ENCODE data around the gene SLC30A3. TPM values are rescaled to one million over a fixed set of nuclear protein-coding genes. Genes with fewer than 3 reads are reported as not detected.

The SLC30A3 gene
- total RNA-seq, 1 donor from 2014 or later, result 0.16 TPM

DNA sequence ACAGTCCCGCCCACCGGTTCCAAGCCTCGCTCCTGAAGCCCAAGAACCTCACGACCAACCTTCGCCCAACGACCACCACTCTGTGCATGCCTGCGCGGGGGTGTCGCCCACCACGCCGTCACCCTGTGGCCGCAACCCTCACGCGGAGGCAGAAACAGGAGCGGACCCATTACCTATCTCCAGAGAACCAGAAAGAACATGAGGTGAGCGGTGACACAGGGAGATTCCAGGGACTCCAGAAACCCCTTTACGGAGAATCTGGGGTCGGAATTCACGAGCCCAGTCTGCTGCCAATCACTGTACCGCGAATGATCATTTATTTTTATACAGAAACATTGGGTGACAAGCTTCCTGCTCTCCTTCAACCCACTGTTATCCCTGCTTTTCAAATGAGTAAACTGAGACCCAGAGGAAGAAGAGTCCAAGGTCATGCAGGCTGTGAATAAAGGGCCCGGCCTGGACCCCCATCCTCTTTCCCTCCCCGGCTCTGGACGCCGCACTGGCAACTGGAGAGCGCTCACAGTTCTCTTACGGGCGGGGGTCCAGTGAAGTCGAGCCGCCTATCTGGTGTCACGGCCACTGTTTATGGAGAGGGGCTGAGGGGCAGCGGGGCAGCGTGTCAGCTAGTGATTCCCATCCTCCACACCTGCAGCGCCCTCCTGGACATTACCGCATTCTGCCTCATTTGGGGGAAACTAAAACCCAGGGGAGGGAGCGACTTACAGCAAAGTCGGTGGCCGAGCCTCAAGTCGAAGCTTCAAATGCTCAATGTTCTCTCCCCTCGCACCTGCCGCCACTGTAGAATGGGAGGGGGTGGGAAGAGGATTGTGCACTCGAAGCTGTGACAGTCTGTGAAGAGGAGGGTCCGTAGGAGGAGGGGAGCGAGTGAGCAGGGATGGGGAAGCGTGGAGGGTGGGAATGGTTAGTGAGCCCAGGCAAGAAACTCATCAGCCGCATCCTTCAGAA lies 723 bp upstream of the SLC30A3 start:
- peaks cover 3% of the 10 kb centered on the region for H3K9me3 Mint-ChIP-seq (ENCODE audit: unreplicated experiment)
- Histone ChIP-seq H3K36me3 (ENCODE audit: insufficient read depth, low read length) (no peaks in the 10 kb centered on the region), H3K9me3 (ENCODE audit: insufficient read depth, low read depth, low read length) (peaks cover 2% of the 10 kb centered on the region), H4K20me1 (ENCODE audit: insufficient read depth, low read length) (peaks cover 14% of the 10 kb centered on the region), H3K27me3 (ENCODE audit: insufficient read depth, low read length) (peaks cover 73% of the 10 kb centered on the region), H3K4me2 (ENCODE audit: low read length) (peak overlapping the region; percentile 81), H2AFZ (ENCODE audit: low read depth, low read length) (no peak overlapping the region), H3K27ac (ENCODE audit: low read depth, low read length) (no peak overlapping the region), H3K4me3 (ENCODE audit: insufficient read depth, low read depth, low read length) (peak overlapping the region; percentile 42), H3K79me2 (ENCODE audit: insufficient read depth, low read length) (no peaks in the 10 kb centered on the region), H3K9ac (ENCODE audit: low read length) (no peak overlapping the region), H3K4me1 (ENCODE audit: insufficient read depth, low read length) (peaks cover 6% of the 10 kb centered on the region)
- H3K36me3 Mint-ChIP-seq (ENCODE audit: low read depth, unreplicated experiment), result no peaks in the 10 kb centered on the region
- peak overlapping the region; percentile 71 for H3K4me3 Mint-ChIP-seq (ENCODE audit: unreplicated experiment)
- no peak overlapping the region for H3K27ac Mint-ChIP-seq (ENCODE audit: unreplicated experiment)
- peaks cover 3% of the 10 kb centered on the region for H3K4me1 Mint-ChIP-seq (ENCODE audit: low read depth, unreplicated experiment)
- TF ChIP-seq, protein P1, sequence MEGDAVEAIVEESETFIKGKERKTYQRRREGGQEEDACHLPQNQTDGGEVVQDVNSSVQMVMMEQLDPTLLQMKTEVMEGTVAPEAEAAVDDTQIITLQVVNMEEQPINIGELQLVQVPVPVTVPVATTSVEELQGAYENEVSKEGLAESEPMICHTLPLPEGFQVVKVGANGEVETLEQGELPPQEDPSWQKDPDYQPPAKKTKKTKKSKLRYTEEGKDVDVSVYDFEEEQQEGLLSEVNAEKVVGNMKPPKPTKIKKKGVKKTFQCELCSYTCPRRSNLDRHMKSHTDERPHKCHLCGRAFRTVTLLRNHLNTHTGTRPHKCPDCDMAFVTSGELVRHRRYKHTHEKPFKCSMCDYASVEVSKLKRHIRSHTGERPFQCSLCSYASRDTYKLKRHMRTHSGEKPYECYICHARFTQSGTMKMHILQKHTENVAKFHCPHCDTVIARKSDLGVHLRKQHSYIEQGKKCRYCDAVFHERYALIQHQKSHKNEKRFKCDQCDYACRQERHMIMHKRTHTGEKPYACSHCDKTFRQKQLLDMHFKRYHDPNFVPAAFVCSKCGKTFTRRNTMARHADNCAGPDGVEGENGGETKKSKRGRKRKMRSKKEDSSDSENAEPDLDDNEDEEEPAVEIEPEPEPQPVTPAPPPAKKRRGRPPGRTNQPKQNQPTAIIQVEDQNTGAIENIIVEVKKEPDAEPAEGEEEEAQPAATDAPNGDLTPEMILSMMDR (IDR thresholded peaks at IDR 0.05; ENCODE audit: insufficient read depth, low read depth, low read length), result no peak
- peak; percentile 99 for TF ChIP-seq EZH2 (IDR thresholded peaks at IDR 0.05; ENCODE audit: insufficient read depth, low read length)
- H3K27me3 Mint-ChIP-seq (ENCODE audit: low read depth, unreplicated experiment), result peaks cover 40% of the 10 kb centered on the region
- DNase-seq (ENCODE audit: low read depth) (no peak), FAIRE-seq (no peak)

DNA sequence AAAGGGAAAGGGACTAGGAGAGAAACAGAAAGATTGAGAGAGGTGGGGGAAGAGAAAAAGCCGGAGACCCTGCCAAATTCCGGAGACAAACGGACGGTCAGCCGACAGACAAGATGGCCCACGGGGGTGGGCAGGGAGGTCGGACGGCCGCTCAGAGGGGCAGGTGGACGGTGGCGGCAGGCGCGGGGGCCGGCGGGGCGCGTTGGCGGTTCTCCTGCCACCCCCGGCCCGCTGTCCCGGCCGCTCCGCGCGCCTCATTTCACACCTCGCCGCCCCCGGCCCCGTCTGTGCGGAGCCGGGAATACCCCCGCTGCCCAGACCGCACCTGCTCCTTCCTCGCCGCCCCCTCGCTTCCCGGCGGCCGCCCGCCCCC lies 935 bp downstream of the SLC30A3 start:
- no peak for DNase-seq (ENCODE audit: low read depth)
- H3K79me2 ChIP-seq (ENCODE audit: insufficient read depth, low read length), result no peaks in the 10 kb centered on the region
- no peak for FAIRE-seq
- H3K4me3 ChIP-seq (ENCODE audit: insufficient read depth, low read depth, low read length), result no peak overlapping the region
- H3K27ac Mint-ChIP-seq (ENCODE audit: unreplicated experiment), result no peak overlapping the region
- H3K27ac ChIP-seq (ENCODE audit: low read depth, low read length), result no peak overlapping the region
- no peak overlapping the region for H2AFZ ChIP-seq (ENCODE audit: low read depth, low read length)
- H4K20me1 ChIP-seq (ENCODE audit: insufficient read depth, low read length), result peaks cover 14% of the 10 kb centered on the region
- TF ChIP-seq, protein P1 (IDR thresholded peaks at IDR 0.05; ENCODE audit: insufficient read depth, low read depth, low read length), result no peak
- no peak for TF ChIP-seq EZH2 (IDR thresholded peaks at IDR 0.05; ENCODE audit: insufficient read depth, low read length)
- H3K9me3 Mint-ChIP-seq (ENCODE audit: unreplicated experiment), result peaks cover 3% of the 10 kb centered on the region
- peak overlapping the region; percentile 72 for H3K4me3 Mint-ChIP-seq (ENCODE audit: unreplicated experiment)
- H3K4me1 Mint-ChIP-seq (ENCODE audit: low read depth, unreplicated experiment), result peaks cover 3% of the 10 kb centered on the region
- H3K27me3 Mint-ChIP-seq (ENCODE audit: low read depth, unreplicated experiment), result peaks cover 51% of the 10 kb centered on the region
- H3K9ac ChIP-seq (ENCODE audit: low read length), result no peak overlapping the region
- peaks cover 2% of the 10 kb centered on the region for H3K9me3 ChIP-seq (ENCODE audit: insufficient read depth, low read depth, low read length)
- H3K27me3 ChIP-seq (ENCODE audit: insufficient read depth, low read length), result peaks cover 62% of the 10 kb centered on the region
- H3K36me3 ChIP-seq (ENCODE audit: insufficient read depth, low read length), result no peaks in the 10 kb centered on the region
- peak overlapping the region; percentile 79 for H3K4me2 ChIP-seq (ENCODE audit: low read length)
- H3K36me3 Mint-ChIP-seq (ENCODE audit: low read depth, unreplicated experiment), result no peaks in the 10 kb centered on the region
- peaks cover 6% of the 10 kb centered on the region for H3K4me1 ChIP-seq (ENCODE audit: insufficient read depth, low read length)
